Astrocyte of the spinal cord (primary cell): ENCODE results near the gene PPP2R3B.

Source experiments
- DNase-seq: peaks from one replicate; pipeline ENCODE4 v3.0.0; 2011; ENCODE audit warnings: low read depth, low spot score
- H3K4me3 ChIP-seq: 2 replicates; pipeline ENCODE4 v1.5.1; 2011; ENCODE audit warnings: low read depth, mild to moderate bottlenecking, low read length, moderate library complexity
- in situ Hi-C: cut with HindIII; loops from 2 replicates; pipeline ENCODE4 v1.10.0; 2017; ENCODE audit warnings: low sequenced_read_pairs
- TF ChIP-seq, protein P1 (sequence below): IDR thresholded peaks from 2 replicates; pipeline ENCODE4 v1.5.1; 2012; ENCODE audit warnings: low read depth, mild to moderate bottlenecking, low read length, inconsistent platforms

The PPP2R3B gene

DNA sequence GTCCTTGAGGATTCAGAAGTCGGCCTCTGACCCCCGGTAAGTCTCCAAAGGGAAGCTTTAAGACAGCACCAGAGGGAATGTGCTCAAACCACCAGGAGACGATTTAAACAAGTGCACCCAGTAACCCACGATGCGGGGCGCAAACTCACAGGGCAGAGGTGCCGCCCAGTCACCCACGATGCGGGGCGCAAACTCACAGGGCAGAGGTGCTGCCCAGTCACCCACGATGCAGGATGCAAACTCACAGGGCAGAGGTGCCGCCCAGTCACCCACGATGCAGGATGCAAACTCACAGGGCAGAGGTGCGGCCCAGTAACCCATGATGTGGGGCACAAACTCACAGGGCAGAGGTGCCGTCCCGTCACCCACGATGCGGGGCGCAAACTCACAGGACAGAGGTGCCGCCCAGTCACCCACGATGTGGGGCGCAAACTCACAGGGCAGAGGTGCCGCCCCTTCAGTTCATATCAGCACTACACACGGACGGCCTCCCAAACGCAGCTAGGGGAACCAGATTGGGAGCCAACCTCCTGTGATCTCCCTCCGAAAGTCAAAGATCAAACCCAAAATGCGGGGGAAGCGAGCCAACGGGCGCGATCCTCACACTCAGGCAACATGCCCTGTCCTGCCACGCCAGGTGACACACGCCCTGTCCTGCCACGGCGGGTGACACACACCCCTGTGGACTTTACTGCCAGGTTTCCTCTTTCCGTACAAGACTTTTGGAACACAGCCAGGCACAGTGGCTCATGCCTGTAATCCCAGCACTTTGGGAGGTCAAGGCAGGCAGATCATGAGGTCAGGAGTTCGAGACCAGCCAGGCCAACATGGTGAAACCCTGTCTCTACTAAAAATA is 11.3 kb downstream of the PPP2R3B start:
- TF ChIP-seq, protein P1, sequence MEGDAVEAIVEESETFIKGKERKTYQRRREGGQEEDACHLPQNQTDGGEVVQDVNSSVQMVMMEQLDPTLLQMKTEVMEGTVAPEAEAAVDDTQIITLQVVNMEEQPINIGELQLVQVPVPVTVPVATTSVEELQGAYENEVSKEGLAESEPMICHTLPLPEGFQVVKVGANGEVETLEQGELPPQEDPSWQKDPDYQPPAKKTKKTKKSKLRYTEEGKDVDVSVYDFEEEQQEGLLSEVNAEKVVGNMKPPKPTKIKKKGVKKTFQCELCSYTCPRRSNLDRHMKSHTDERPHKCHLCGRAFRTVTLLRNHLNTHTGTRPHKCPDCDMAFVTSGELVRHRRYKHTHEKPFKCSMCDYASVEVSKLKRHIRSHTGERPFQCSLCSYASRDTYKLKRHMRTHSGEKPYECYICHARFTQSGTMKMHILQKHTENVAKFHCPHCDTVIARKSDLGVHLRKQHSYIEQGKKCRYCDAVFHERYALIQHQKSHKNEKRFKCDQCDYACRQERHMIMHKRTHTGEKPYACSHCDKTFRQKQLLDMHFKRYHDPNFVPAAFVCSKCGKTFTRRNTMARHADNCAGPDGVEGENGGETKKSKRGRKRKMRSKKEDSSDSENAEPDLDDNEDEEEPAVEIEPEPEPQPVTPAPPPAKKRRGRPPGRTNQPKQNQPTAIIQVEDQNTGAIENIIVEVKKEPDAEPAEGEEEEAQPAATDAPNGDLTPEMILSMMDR, result no peak
- in situ Hi-C loops, result no loop called here
- no peak overlapping the region for H3K4me3 ChIP-seq
- DNase-seq, result no peak

DNA sequence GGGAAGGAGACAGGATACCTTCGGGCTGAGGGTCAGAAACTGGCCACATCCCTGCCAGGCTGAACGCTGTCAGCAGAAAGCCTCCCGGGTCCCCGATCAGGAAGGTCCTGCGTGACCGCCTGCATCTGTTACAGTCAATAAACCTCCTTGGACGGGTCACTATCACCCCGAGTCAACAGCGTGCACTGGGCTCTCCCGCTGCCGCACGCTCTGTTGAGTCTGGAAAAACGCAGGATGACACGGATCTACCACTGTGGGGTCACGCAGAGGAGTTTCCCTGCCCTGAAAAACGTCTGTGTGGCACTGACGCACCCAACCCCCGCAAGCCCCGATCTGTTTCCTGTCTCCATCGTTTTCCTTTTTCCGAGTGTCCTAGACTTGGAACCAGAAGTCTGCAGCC is 12.1 kb downstream of the PPP2R3B start:
- TF ChIP-seq, protein P1, result no peak
- DNase-seq, result no peak
- in situ Hi-C loops, result no loop called here
- no peak overlapping the region for H3K4me3 ChIP-seq

DNA sequence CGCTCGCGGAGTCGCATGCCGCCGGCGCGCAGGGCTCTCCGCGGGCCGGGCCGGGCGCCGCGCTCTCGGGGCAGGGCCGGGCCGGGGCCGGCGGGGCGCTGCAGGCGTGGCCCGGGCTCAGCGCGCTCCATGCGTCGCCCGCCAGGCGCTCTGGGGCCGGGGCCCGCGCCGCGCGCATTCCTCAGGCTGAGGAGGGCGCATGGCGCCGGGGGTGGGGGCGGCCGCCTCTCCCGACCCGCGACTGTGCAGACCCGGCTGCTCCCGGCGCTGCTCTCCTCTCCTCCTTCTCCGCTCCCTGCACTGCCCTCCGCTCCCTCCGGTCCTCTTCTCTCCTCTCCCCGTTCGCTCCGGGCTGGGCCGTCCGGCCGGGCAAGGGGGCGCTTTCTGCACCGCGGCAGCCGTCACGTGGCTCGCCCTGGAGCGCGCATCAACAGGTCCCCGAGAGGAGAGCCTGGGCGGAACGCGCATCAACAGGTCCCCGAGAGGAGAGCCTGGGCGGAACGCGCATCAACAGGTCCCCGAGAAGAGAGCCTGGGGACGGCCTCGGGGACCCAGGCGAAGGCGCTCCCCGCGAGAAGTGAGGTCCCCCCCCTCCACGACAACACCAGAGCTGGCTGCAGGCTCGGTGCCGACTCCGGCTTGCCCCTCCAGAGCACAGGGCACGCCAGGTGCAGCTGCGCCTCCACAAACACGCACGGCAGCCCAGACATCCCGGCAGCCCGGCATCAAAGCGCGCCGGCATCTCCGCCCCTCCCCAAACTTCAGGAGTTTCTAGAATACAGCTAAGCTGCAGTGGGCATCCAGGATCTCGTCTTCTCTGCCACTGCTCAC is 12.9 kb downstream of the PPP2R3B start:
- in situ Hi-C loops, result no loop called here
- TF ChIP-seq, protein P1, result no peak
- H3K4me3 ChIP-seq, result peak overlapping the region; percentile 34
- DNase-seq, result peak; percentile 27

DNA sequence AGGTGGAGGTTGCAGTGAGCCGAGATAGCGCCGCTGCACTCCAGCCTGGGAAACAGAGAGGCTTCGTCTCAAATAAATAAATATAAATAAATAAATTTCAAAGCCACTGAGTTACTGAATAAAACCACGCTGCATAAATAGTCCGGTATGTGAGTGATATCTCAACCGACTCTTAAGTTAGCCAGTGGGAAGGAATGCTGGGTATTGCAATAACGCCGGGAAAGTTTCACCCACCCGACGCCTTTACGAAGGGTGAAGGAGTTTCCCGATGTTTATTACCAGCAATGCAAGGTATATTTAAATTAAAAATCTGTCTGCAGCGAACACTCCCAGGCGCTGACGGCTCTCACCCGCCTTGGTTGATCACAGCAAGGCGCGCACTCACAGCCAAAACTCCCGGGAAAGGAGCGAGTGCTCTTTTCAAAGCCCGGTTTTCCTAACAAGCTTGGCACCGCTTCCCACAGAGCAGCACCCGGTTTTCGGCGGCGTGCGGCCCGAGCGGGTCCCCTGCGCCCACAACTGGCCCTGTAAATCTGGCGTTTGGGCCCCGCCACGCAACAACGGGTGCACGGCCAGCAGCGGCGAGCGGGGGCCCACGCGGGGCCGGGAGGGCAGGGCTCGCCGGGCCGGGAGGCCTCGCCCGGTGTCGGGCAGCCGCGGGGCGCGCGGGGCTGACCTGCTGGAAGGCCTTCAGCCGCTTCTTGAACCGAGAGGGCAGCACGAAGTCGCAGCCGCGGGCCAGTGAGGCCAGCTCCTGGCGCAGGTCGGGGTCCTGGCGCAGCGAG is 13.7 kb downstream of the PPP2R3B start:
- H3K4me3 ChIP-seq, result peak overlapping the region; percentile 22
- DNase-seq, result no peak
- TF ChIP-seq, protein P1, result no peak
- in situ Hi-C loops, result no loop called here

DNA sequence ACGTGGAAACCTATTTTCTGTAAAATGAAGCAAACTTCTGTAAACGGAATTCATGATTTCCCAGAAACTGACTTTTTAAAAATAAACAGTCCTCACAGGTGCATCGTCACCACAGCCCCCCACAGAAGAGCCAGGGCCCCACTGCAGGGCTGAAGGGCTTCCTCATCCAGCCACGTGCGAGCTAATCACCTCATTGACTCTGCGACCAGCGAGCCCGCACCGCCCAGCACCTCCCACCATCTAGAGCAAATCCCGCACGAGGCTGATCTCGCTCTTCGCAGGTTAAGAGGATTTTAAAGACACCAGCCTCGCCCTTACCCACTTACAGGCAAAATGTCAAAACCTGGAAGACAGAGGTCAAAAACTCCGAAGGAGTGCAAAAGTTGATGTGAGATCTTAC is 14.8 kb downstream of the PPP2R3B start:
- TF ChIP-seq, protein P1, result no peak
- DNase-seq, result no peak
- no peak overlapping the region for H3K4me3 ChIP-seq
- in situ Hi-C loops, result no loop called here
